HCT116 (cell line): Measurements from ENCODE around the gene PDHX. TPM values are rescaled to one million over a fixed set of nuclear protein-coding genes. Genes with fewer than 3 reads are reported as not detected.

Experiments used
- ATAC-seq: fragments of 200-7000 bp; cut with Tn5 transposase; 2 replicates; pipeline ENCODE4 v1.9.1; 2020; ENCODE audit warnings: mild to moderate bottlenecking, moderate library complexity
- BruUV-seq: library from RNA; stranded (reverse); fragments of 400-500 nt; replicated peaks from 2 replicates; lab custom pipeline; 2021; lab: Mats Ljungman, UMichigan
- CTCF ChIA-PET: fragments of 300-600 bp; sonication (Branson Sonifier 250); formaldehyde crosslinking; loops from one replicate; lab custom pipeline; 2021; ENCODE audit warnings: antibody characterized with exemption; lab: Charles Lee
- POLR2A ChIA-PET: fragments of 300-600, 350-600 bp; sonication (Branson Sonifier 250); formaldehyde crosslinking; loops from one replicate; lab custom pipeline; 2021; ENCODE audit warnings: antibody characterized with exemption; lab: Charles Lee
- RAD21 ChIA-PET, 2 experiments: fragments of 300-600 bp; sonication (Branson Sonifier 250); formaldehyde crosslinking; loops; one replicate each; lab custom pipeline; 2023; ENCODE audit warnings: low total read pairs in 2 of 2; ENCODE audit not compliant: uncharacterized antibody in 2 of 2, unreplicated experiment in 2 of 2, low non-redundant PET in 1 of 2; lab: Charles Lee
- DNase-seq: peaks from one replicate; pipeline ENCODE4 v3.0.0-alpha.2; 2010; ENCODE audit warnings: low read depth, low spot score
- H2AFZ ChIP-seq: fragments of 200-600 bp; shearing (Covaris generic), sonication (generic); 2 replicates; pipeline ENCODE4 v1.6.1; 2017; ENCODE audit warnings: low read depth, mixed run types, mixed read lengths, antibody characterized with exemption, low read length; ENCODE audit not compliant: poor library complexity, severe bottlenecking
- H3K27ac ChIP-seq: 2 replicates; pipeline ENCODE4 v1.5.1; 2012; ENCODE audit warnings: low read depth, low read length
- H3K27me3 ChIP-seq: fragments of 200-600 bp; sonication (generic); 2 replicates; pipeline ENCODE4 v1.6.1; 2016; ENCODE audit warnings: mixed run types, low read length, mixed read lengths; ENCODE audit not compliant: insufficient read depth
- H3K36me3 ChIP-seq, 2 experiments: fragments of 200-500 bp in 1 of 2; fragments of 200-600 bp in 1 of 2; sonication (Bioruptor generic) in 1 of 2; sonication (generic) in 1 of 2; 2 replicates each; pipeline versions ENCODE4 v1.5.1 to v1.6.1; 2014 to 2016; ENCODE audit warnings: low read length in 2 of 2, inconsistent platforms in 1 of 2, mixed read lengths in 1 of 2, mixed run types in 1 of 2; ENCODE audit not compliant: insufficient read depth in 2 of 2, control insufficient read depth in 1 of 2
- H3K4me1 ChIP-seq, 2 experiments: fragments of 200-600 bp in 1 of 2; sonication (generic) in 1 of 2; 2 replicates each; pipeline versions ENCODE4 v1.5.1 to v1.6.1; 2012 to 2017; ENCODE audit warnings: low read length in 2 of 2, inconsistent platforms in 1 of 2, mild to moderate bottlenecking in 1 of 2, mixed read lengths in 1 of 2, mixed run types in 1 of 2, moderate library complexity in 1 of 2; ENCODE audit not compliant: insufficient read depth in 2 of 2, control insufficient read depth in 1 of 2
- H3K4me2 ChIP-seq: fragments of 200-600 bp; sonication (generic); 2 replicates; pipeline ENCODE4 v1.6.1; 2017; ENCODE audit warnings: mixed run types, low read length, mixed read lengths
- H3K4me3 ChIP-seq, 2 experiments: fragments of 200-600 bp in 1 of 2; sonication (generic) in 1 of 2; replicated peaks in 1 of 2; 2 replicates each; pipeline ENCODE4 v1.5.1; 2011 to 2016; ENCODE audit warnings: low read length in 2 of 2, control low read depth in 1 of 2, low read depth in 1 of 2, mild to moderate bottlenecking in 1 of 2, mixed read lengths in 1 of 2, mixed run types in 1 of 2
- H3K79me2 ChIP-seq: fragments of 200-600 bp; sonication (generic); 2 replicates; pipeline ENCODE4 v1.6.1; 2017; ENCODE audit warnings: mild to moderate bottlenecking, mixed run types, low read length, moderate library complexity, mixed read lengths; ENCODE audit not compliant: insufficient read depth
- H3K9ac ChIP-seq: fragments of 200-600 bp; sonication (generic); 2 replicates; pipeline ENCODE4 v1.6.1; 2016; ENCODE audit warnings: low read length, mixed read lengths
- H3K9me2 ChIP-seq: fragments of 200-600 bp; sonication (generic), shearing (Covaris generic); 2 replicates; pipeline ENCODE4 v1.6.1; 2017; ENCODE audit warnings: mixed run types, mild to moderate bottlenecking, moderate library complexity; ENCODE audit not compliant: insufficient read depth
- H3K9me3 ChIP-seq, 2 experiments: fragments of 200-500 bp in 1 of 2; fragments of 200-600 bp in 1 of 2; sonication (Bioruptor generic) in 1 of 2; sonication (generic) in 1 of 2; 2 replicates each; pipeline ENCODE4 v1.6.1; 2014 to 2017; ENCODE audit warnings: low read length in 2 of 2, mixed read lengths in 2 of 2, inconsistent platforms in 1 of 2, low read depth in 1 of 2, mild to moderate bottlenecking in 1 of 2, mixed run types in 1 of 2, moderate library complexity in 1 of 2; ENCODE audit not compliant: control insufficient read depth in 1 of 2, insufficient read depth in 1 of 2
- H4K20me1 ChIP-seq: fragments of 200-600 bp; sonication (generic), shearing (Covaris generic); 2 replicates; pipeline ENCODE4 v1.6.1; 2017; ENCODE audit warnings: mixed run types, mild to moderate bottlenecking, moderate library complexity; ENCODE audit not compliant: insufficient read depth
- EGR1 ChIP-seq: IDR thresholded peaks from 2 replicates; pipeline ENCODE4 v1.6.1; 2012; ENCODE audit warnings: low read depth
- ELF1 ChIP-seq: IDR thresholded peaks from 2 replicates; pipeline ENCODE4 v1.6.1; 2012; ENCODE audit warnings: low read depth, borderline replicate concordance
- MAX ChIP-seq: IDR thresholded peaks from 2 replicates; pipeline ENCODE4 v1.6.1; 2012
- RAD21 ChIP-seq: IDR thresholded peaks from 2 replicates; pipeline ENCODE4 v1.6.1; 2012; ENCODE audit warnings: low read depth, mild to moderate bottlenecking
- SIN3A ChIP-seq: IDR thresholded peaks from 2 replicates; pipeline ENCODE4 v1.6.1; 2012; ENCODE audit warnings: low read depth
- ZBTB33 ChIP-seq: IDR thresholded peaks from 2 replicates; pipeline ENCODE4 v1.6.1; 2011; ENCODE audit warnings: mild to moderate bottlenecking, low read length, moderate library complexity; ENCODE audit not compliant: insufficient replicate concordance; ENCODE audit errors: extremely low read depth
- ZFX ChIP-seq: fragments of 450-650 bp; IDR thresholded peaks from 2 replicates; pipeline ENCODE4 v1.6.1; 2017
- ZNF274 ChIP-seq: fragments of 200-500 bp; sonication (Bioruptor generic); IDR thresholded peaks from 2 replicates; pipeline ENCODE4 v1.6.1; 2014; ENCODE audit warnings: mild to moderate bottlenecking, low read depth, low read length, inconsistent platforms
- intact Hi-C: fragments of 100-400 bp; cut with micrococcal nuclease; formaldehyde crosslinking; loops from 2 replicates; pipeline ENCODE4 v1.10.0; 2022
- total RNA-seq: library from RNA; stranded (reverse); gene quantifications from one replicate; pipeline ENCODE4 v1.2.1, GENCODE V29; 2021; ENCODE audit not compliant: unreplicated experiment
- TF ChIP-seq, protein P1 (sequence below), 3 experiments: fragments of 200-600 bp in 1 of 3; sonication (generic) in 1 of 3; IDR thresholded peaks in 2 of 3; conservative IDR thresholded peaks in 1 of 3; 2 replicates each; pipeline ENCODE4 v1.5.1; 2012 to 2017; ENCODE audit warnings: low read depth in 2 of 3, low read length in 2 of 3, antibody characterized with exemption in 1 of 3, borderline replicate concordance in 1 of 3, control low read depth in 1 of 3, mild to moderate bottlenecking in 1 of 3, mixed read lengths in 1 of 3, mixed run types in 1 of 3, moderate library complexity in 1 of 3; ENCODE audit not compliant: insufficient read depth in 1 of 3
- TF ChIP-seq, protein P2 (sequence below): IDR thresholded peaks from 2 replicates; pipeline ENCODE4 v1.6.1; 2012

The PDHX gene
- total RNA-seq, 1 experiment from 2014 or later: 36.6 TPM

DNA sequence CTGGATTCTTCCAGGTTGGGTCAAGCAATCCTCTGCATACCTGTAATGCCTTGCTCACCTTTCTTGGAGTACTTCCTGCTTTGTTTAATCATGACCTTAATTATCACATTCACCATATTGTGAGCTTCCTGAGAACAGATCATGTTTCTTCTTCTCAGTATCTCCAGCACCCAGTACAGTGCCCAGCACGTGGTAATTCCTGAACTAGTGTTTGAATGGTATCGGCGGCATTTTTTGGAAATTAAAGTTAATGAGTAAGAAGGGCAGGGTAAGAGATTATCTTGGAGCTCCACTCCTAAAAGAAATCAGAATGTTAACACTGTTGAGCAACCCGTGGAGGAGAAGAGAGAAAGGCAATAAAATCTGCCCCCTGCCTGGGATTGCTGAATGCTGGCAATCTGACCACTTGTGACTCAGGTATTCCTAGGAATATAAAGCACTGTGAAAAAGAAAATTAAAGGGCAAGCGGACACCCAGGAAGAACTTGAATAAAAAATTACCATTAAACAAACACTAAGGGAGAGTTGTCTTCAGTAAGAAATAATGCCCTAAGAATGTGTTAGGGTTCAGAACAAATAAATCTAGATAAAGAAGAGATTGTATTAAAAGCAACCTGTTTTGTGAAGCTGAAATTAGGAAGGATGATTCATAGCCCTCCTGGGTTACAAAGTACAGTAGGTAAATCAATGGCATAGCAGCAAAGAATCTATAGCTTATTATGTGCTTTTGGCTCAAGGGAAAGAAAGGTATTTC, 92.9 kb downstream of the PDHX start (continued):
- TF ChIP-seq, protein P1, sequence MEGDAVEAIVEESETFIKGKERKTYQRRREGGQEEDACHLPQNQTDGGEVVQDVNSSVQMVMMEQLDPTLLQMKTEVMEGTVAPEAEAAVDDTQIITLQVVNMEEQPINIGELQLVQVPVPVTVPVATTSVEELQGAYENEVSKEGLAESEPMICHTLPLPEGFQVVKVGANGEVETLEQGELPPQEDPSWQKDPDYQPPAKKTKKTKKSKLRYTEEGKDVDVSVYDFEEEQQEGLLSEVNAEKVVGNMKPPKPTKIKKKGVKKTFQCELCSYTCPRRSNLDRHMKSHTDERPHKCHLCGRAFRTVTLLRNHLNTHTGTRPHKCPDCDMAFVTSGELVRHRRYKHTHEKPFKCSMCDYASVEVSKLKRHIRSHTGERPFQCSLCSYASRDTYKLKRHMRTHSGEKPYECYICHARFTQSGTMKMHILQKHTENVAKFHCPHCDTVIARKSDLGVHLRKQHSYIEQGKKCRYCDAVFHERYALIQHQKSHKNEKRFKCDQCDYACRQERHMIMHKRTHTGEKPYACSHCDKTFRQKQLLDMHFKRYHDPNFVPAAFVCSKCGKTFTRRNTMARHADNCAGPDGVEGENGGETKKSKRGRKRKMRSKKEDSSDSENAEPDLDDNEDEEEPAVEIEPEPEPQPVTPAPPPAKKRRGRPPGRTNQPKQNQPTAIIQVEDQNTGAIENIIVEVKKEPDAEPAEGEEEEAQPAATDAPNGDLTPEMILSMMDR (IDR thresholded peaks at IDR 0.05 in 2 of 3, conservative IDR thresholded peaks at IDR 0.05 in 1 of 3; ENCODE audit: borderline replicate concordance in 1 of 3, insufficient read depth in 1 of 3, low read depth in 2 of 3, low read length in 2 of 3): peak in 1 of 3 experiments; percentile 9; a peak in 1 of 6 replicates
- TF ChIP-seq ZFX: no peak

DNA sequence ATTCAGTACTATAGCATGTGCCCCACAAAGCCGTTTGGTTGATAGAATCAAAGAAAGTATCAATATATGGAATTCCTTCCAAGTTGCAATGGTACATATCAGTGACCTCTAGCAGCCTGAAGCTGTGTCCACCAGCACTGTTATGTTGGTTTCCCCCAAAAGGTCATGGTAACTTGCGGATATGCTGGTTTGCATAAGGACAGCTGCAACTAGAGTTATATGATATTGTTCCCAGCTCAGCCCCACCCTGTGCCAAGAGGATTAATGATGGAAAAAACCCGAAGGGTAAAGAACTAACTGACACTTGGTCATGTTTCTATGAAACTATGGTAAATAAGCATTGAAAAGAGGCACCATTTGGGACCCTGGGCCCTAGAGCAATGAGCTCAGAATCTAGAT, 93.5 kb downstream of the PDHX start:
- no TSS peak for BruUV-seq
- intact Hi-C loops: loop anchor here (1.0 kb wide), 2 partner anchors 129 to 153 kb away; partner anchors contain the start of gene CD44
- Histone ChIP-seq H3K36me3 (no peaks in the 10 kb centered on the region), H3K79me2 (no peaks in the 10 kb centered on the region), H4K20me1 (no peaks in the 10 kb centered on the region), H3K9me2 (no peaks in the 10 kb centered on the region), H3K9ac (peak overlapping the region; percentile 48), H3K9me3 (no peaks in the 10 kb centered on the region), H3K27ac (peak overlapping the region; percentile 99), H3K27me3 (no peaks in the 10 kb centered on the region), H2AFZ (no peak overlapping the region), H3K4me2 (peak overlapping the region; percentile 59), H3K4me1 (peaks cover 88 to 91% of the 10 kb centered on the region in 2 experiments), H3K4me3 (peak overlapping the region in 1 of 2 experiments; percentile 21; a peak in 2 of 4 replicates)
- DNase-seq (no peak), ATAC-seq (peak; percentile 56)
- RAD21 ChIA-PET: interaction anchor here (0.9 to 1.8 kb wide), 5 partner anchors 21 to 325 kb away, joined by 3 read pairs; no protein-coding TSS in a partner anchor
- POLR2A ChIA-PET: interaction anchor here (0.6 to 3.5 kb wide), 7 partner anchors 21 to 190 kb away, joined by 3 to 28 read pairs (median 6); partner anchors contain the start of gene CD44
- TF ChIP-seq MAX: no peak
- TF ChIP-seq EGR1: no peak
- TF ChIP-seq ZNF274: no peak
- no peak for TF ChIP-seq ZFX
- no peak for TF ChIP-seq ELF1
- TF ChIP-seq, protein P2, sequence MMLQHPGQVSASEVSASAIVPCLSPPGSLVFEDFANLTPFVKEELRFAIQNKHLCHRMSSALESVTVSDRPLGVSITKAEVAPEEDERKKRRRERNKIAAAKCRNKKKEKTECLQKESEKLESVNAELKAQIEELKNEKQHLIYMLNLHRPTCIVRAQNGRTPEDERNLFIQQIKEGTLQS: no peak
- TF ChIP-seq RAD21: no peak; the same call in 1 of the 2 replicates
- TF ChIP-seq SIN3A: no peak
- TF ChIP-seq ZBTB33: no peak
- CTCF ChIA-PET: interaction anchor here (1.0 to 1.9 kb wide), 7 partner anchors 12 to 403 kb away, joined by 3 to 10 read pairs (median 3); no protein-coding TSS in a partner anchor
